ENCODE measurements around the gene ARL14EPL.

ARL14EPL gene

DNA sequence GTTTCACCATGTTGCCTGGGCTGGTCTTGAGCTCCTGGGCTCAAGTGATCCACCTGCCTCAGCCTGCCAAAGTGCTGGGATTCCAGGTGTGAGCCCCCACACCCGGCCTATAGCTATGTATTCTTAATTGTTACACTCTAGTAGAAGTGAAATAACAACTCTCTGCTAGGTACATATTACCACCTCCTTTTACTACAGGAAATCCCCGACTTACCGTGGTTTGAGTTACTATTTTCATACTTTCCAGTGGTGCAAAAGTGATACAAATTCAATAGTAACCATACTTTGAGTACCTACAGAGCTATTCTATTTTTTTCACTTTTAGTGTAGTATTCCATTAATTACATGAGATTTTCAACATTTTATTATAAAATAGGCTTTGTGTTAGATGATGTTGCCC, 719 bp downstream of the ARL14EPL start:
- Mint-ChIP-seq H3K27me3 (peaks cover 25% of the 10 kb centered on the region), H3K27ac (no peak overlapping the region), H3K4me1 (ENCODE audit: low read depth) (peaks cover 4% of the 10 kb centered on the region), H3K9me3 (no peaks in the 10 kb centered on the region), H3K36me3 (ENCODE audit: low read depth) (no peaks in the 10 kb centered on the region), H3K4me3 (no peak overlapping the region)
- DNase-seq = no peak

DNA sequence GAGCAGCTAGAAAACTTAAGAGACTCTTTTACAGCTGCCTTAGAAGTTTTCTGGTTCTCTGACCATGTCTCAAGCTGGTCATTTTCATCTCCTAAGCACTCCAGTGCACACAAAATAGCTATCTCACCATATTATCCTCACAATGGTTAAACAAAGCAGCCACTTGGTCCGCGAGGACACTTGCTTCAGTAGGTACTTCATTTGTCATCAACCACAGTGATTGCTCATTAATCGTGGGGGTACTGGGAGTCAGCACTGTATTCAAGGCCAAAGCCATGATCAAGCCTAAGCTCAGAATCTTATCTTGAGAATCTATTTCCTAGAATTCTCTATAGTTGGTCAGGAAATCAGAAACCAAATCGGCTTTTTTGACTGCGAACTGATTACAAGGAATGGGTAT, 2.9 kb downstream of the ARL14EPL start:
- Mint-ChIP-seq H3K27ac (no peak overlapping the region), H3K27me3 (peaks cover 20% of the 10 kb centered on the region), H3K4me3 (no peak overlapping the region), H3K4me1 (ENCODE audit: low read depth) (peaks cover 12% of the 10 kb centered on the region), H3K9me3 (no peaks in the 10 kb centered on the region), H3K36me3 (ENCODE audit: low read depth) (no peaks in the 10 kb centered on the region)
- no peak for DNase-seq

- Mint-ChIP-seq H3K27ac (no peak overlapping the region), H3K9me3 (no peaks in the 10 kb centered on the region), H3K36me3 (ENCODE audit: low read depth) (no peaks in the 10 kb centered on the region), H3K27me3 (peaks cover 19% of the 10 kb centered on the region), H3K4me1 (ENCODE audit: low read depth) (peaks cover 9% of the 10 kb centered on the region), H3K4me3 (no peak overlapping the region)
- no peak for DNase-seq
Measured at GRCh38 chr5:116037236-116037822, 5.1 kb downstream of the ARL14EPL start.

GRCh38 chr5:116038817-116039216, 6.5 kb downstream of the ARL14EPL start:
- H3K9me3 Mint-ChIP-seq = no peaks in the 10 kb centered on the region
- H3K27me3 Mint-ChIP-seq = peaks cover 21% of the 10 kb centered on the region
- no peaks in the 10 kb centered on the region for H3K36me3 Mint-ChIP-seq (ENCODE audit: low read depth)
- no peak overlapping the region for H3K4me3 Mint-ChIP-seq
- peaks cover 9% of the 10 kb centered on the region for H3K4me1 Mint-ChIP-seq (ENCODE audit: low read depth)
- no peak overlapping the region for H3K27ac Mint-ChIP-seq
- DNase-seq = no peak

- Mint-ChIP-seq H3K4me1 (ENCODE audit: low read depth) (peaks cover 8% of the 10 kb centered on the region), H3K27ac (no peak overlapping the region), H3K9me3 (no peaks in the 10 kb centered on the region), H3K36me3 (ENCODE audit: low read depth) (no peaks in the 10 kb centered on the region), H3K27me3 (peaks cover 13% of the 10 kb centered on the region), H3K4me3 (no peak overlapping the region)
- no peak for DNase-seq
Measured at GRCh38 chr5:116042375-116042774, 10.1 kb downstream of the ARL14EPL start.

GRCh38 chr5:116044073-116044472, 11.8 kb downstream of the ARL14EPL start:
- Mint-ChIP-seq H3K4me1 (ENCODE audit: low read depth) (no peaks in the 10 kb centered on the region), H3K4me3 (no peak overlapping the region), H3K36me3 (ENCODE audit: low read depth) (no peaks in the 10 kb centered on the region), H3K27me3 (peaks cover 13% of the 10 kb centered on the region), H3K27ac (no peak overlapping the region), H3K9me3 (no peaks in the 10 kb centered on the region)
- no peak for DNase-seq

DNA sequence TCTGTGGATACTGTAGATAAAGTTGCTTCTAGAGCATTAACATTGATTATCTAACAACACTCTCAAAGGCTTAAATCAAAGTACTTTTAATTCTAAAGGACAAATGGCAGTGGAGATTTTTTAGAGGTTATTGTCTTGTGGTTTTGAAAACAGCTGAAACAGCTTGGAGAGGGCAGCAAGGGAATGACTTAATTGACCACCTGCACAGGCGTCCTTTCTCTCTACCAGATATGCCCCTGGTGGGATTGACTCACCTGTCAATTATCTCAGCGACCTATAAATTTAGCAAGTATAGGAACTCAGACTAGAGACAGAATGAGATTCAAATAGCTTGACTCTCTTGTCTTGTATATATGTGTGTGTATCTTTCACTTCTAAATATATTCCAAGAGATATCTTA, 13.5 kb downstream of the ARL14EPL start:
- Mint-ChIP-seq H3K4me1 (ENCODE audit: low read depth) (no peaks in the 10 kb centered on the region), H3K27me3 (peaks cover 16% of the 10 kb centered on the region), H3K36me3 (ENCODE audit: low read depth) (no peaks in the 10 kb centered on the region), H3K9me3 (no peaks in the 10 kb centered on the region), H3K4me3 (no peak overlapping the region), H3K27ac (no peak overlapping the region)
- DNase-seq = no peak

DNA sequence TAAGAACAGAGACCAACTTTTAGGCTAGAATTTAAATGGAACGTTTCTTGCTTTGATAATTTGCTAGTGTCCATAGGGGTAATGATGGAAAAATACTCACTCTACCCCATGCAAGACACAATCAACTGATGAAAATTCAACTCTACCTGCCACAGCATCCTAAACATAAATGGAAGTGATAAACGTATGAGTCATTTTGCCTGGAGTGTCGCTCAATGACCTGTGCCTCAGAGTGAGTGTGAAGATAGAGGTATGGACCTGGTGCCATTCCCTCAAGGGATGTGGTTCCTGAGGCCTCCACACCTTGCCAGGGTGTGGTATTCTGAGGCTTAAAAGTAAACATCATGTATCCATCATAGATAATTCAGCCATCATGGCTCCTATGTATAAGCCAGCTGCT, 14.0 kb downstream of the ARL14EPL start:
- H3K27me3 Mint-ChIP-seq = peaks cover 16% of the 10 kb centered on the region

GRCh38 chr5:116046823-116047222, 14.6 kb downstream of the ARL14EPL start:
- Mint-ChIP-seq H3K4me1 (ENCODE audit: low read depth) (no peaks in the 10 kb centered on the region), H3K9me3 (no peaks in the 10 kb centered on the region), H3K27me3 (peaks cover 16% of the 10 kb centered on the region), H3K27ac (no peak overlapping the region), H3K36me3 (ENCODE audit: low read depth) (no peaks in the 10 kb centered on the region), H3K4me3 (no peak overlapping the region)
- no peak for DNase-seq

More for the DNA sequence above, 14.0 kb downstream of the ARL14EPL start:
- no peak overlapping the region for H3K4me3 Mint-ChIP-seq
- H3K4me1 Mint-ChIP-seq (ENCODE audit: low read depth) = no peaks in the 10 kb centered on the region
- no peaks in the 10 kb centered on the region for H3K9me3 Mint-ChIP-seq
- H3K27ac Mint-ChIP-seq = no peak overlapping the region
- DNase-seq = no peak
- no peaks in the 10 kb centered on the region for H3K36me3 Mint-ChIP-seq (ENCODE audit: low read depth)

- Mint-ChIP-seq H3K4me3 (no peak overlapping the region), H3K27ac (no peak overlapping the region), H3K4me1 (ENCODE audit: low read depth) (no peaks in the 10 kb centered on the region), H3K9me3 (no peaks in the 10 kb centered on the region), H3K36me3 (ENCODE audit: low read depth) (no peaks in the 10 kb centered on the region), H3K27me3 (peaks cover 22% of the 10 kb centered on the region)
- DNase-seq = no peak
Measured at GRCh38 chr5:116058346-116058936, 26.2 kb downstream of the ARL14EPL start.

GRCh38 chr5:116062352-116062751, 30.1 kb downstream of the ARL14EPL start:
- Mint-ChIP-seq H3K4me1 (ENCODE audit: low read depth) (no peaks in the 10 kb centered on the region), H3K27me3 (peaks cover 23% of the 10 kb centered on the region), H3K4me3 (no peak overlapping the region), H3K36me3 (ENCODE audit: low read depth) (no peaks in the 10 kb centered on the region), H3K9me3 (no peaks in the 10 kb centered on the region), H3K27ac (no peak overlapping the region)
- no peak for DNase-seq

DNA sequence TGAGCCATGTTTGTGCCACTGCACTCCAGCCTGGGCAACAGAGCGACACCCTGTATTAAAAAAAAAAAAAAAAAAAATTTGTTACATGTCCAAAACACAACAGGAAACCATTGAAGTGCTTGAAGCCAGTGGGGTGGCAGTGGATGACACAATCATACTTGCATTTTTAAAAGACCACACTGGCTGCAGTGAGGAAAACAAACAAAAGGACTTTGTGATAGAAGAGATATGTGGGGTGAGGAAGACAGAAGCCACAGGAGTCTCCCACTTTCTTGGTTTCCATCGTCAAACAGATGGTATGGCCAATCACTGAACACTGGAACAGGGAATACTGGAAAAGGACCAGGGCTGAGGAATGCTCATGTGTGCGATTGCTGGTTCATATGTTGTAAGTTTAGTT, 31.7 kb downstream of the ARL14EPL start:
- H3K4me1 Mint-ChIP-seq (ENCODE audit: low read depth) = peaks cover 2% of the 10 kb centered on the region
- H3K36me3 Mint-ChIP-seq (ENCODE audit: low read depth) = no peaks in the 10 kb centered on the region
- no peak overlapping the region for H3K4me3 Mint-ChIP-seq
- H3K9me3 Mint-ChIP-seq = no peaks in the 10 kb centered on the region
- no peak for DNase-seq
- no peak overlapping the region for H3K27ac Mint-ChIP-seq
- peaks cover 20% of the 10 kb centered on the region for H3K27me3 Mint-ChIP-seq

DNA sequence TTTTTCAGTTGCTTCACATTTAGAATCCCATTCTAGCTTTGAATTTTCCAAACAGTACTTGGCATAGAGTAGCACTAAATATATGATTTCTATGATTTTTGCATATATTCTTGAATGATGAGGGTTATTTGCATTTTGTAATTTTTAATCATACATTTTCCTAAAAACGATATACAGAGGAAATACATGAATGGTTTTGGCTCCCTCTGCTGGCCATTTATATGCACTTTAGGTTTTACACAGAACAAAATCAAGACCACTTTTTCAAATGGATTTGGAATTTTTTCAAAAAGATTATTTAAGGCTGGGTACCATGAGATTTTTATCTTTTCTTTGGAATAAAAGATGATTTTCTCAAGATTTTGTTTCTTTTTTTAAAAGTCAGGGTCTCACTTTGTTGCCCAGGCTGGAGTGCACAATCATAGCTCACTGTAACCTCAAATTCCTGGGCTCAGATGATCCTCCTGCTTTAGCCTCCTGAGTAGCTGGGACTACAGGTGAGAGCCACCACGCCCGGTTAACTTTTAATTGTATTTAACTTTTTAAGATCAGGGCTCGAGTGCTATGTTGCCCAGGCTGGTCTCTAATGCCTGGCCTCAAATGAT, 35.9 kb downstream of the ARL14EPL start:
- no peak for DNase-seq
- no peaks in the 10 kb centered on the region for H3K9me3 Mint-ChIP-seq
- H3K27me3 Mint-ChIP-seq = peaks cover 27% of the 10 kb centered on the region
- H3K4me1 Mint-ChIP-seq (ENCODE audit: low read depth) = peaks cover 2% of the 10 kb centered on the region
- H3K27ac Mint-ChIP-seq = no peak overlapping the region
- H3K4me3 Mint-ChIP-seq = no peak overlapping the region
- H3K36me3 Mint-ChIP-seq (ENCODE audit: low read depth) = no peaks in the 10 kb centered on the region

GRCh38 chr5:116071211-116071610, 38.9 kb downstream of the ARL14EPL start:
- H3K27me3 Mint-ChIP-seq = peaks cover 25% of the 10 kb centered on the region
- DNase-seq = no peak
- H3K4me3 Mint-ChIP-seq = no peak overlapping the region
- no peaks in the 10 kb centered on the region for H3K9me3 Mint-ChIP-seq
- no peaks in the 10 kb centered on the region for H3K36me3 Mint-ChIP-seq (ENCODE audit: low read depth)
- H3K27ac Mint-ChIP-seq = no peak overlapping the region
- H3K4me1 Mint-ChIP-seq (ENCODE audit: low read depth) = peaks cover 16% of the 10 kb centered on the region

- no peaks in the 10 kb centered on the region for H3K9me3 Mint-ChIP-seq
- peak overlapping the region; percentile 48 for H3K4me3 Mint-ChIP-seq
- no peak for DNase-seq
- peaks cover 1% of the 10 kb centered on the region for H3K36me3 Mint-ChIP-seq (ENCODE audit: low read depth)
- H3K27ac Mint-ChIP-seq = peak overlapping the region; percentile 60
- peaks cover 26% of the 10 kb centered on the region for H3K4me1 Mint-ChIP-seq (ENCODE audit: low read depth)
- H3K27me3 Mint-ChIP-seq = peaks cover 10% of the 10 kb centered on the region
Measured at GRCh38 chr5:116075191-116075831, 43.0 kb downstream of the ARL14EPL start.
